Activated T-cell treated with anti-CD3 and anti-CD28 coated beads for 1 hour (primary cell): ENCODE data around the gene MAML2.

Experiments
- DNase-seq: peaks from one replicate; pipeline ENCODE4 v3.0.0-alpha.2; 2020; ENCODE audit warnings: low read depth

Gene MAML2

GRCh38 chr11:96318399-96318798, 24.6 kb downstream of the MAML2 start:
- no peak for DNase-seq

DNA sequence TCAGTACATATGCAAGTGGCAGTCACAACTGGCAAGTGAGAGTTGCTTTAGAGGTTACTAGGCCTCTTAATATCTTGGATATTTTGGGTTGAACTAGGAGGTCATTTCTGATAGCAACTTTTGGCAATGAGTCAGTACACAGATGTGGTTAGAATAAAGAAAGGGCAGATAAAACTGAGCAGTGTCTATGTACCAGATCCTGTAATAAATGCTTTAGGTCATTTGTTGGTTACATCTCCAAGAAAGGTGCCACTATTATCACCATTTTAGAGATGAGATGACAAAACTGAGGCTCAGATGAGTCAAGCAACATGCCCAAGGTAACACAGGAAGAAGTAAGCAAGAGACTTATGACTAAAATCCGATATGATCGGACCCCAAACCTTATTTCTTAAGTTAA, 25.0 kb downstream of the MAML2 start:
- DNase-seq, result no peak

- DNase-seq, result no peak
Measured at GRCh38 chr11:96317571-96317970, 25.4 kb downstream of the MAML2 start.

GRCh38 chr11:96316869-96317268, 26.1 kb downstream of the MAML2 start:
- no peak for DNase-seq

GRCh38 chr11:96315476-96315875, 27.5 kb downstream of the MAML2 start:
- DNase-seq, result no peak

DNA sequence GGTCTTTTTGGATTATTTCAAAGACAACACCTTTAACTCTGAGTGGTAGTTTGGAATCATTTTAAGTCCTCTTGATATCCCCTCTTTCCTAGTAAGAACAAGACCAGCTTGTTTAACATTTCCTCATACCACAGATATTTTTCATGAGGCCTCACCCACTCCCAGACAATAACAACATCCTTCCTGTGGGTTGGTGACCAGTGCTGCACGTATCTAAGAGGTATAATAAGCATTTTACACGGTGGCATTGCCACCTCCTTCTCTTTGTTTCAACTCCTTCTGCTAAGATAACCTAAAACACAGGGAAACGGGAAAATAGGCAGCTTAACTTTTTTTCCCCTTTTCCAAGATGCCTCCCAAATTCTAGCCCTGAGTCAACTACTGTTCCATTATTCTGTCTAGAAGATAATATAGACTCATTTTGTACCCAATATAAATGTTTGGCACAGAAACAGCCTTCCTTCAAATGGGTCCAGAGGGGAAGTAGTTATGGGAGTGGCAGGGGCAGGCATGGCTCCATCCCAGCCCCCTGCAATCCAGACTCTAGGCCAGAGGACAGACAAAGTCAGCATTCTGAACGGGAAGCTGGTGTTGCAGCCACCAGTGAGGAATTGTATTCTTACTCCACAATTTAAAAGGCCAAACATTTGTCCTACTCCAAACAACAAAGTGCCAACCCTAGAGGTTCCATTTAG, 28.5 kb downstream of the MAML2 start:
- DNase-seq, result no peak

GRCh38 chr11:96313163-96313562, 29.8 kb downstream of the MAML2 start:
- no peak for DNase-seq

DNA sequence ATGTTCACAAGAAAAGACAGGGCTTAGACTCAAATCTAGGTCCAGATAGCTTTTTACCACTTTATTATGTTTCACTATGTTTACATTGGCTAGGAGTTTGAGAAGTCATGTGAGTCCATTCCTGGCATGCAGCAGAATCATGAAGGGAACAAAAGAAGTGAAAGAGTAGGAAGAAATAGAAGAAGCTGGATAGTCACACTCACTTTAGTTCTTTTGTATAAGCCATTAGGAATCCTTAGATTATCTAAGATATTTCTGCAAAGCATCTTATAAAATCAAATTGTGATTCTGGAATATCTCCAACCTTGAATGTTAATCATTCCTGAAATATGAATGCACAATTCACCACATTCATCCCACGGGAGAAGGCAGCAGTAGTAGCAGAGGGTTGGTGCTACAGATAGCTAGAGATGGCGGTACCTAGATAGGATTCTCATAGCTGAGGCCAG, 31.9 kb downstream of the MAML2 start:
- no peak for DNase-seq

GRCh38 chr11:96310236-96310635, 32.8 kb downstream of the MAML2 start:
- no peak for DNase-seq

DNA sequence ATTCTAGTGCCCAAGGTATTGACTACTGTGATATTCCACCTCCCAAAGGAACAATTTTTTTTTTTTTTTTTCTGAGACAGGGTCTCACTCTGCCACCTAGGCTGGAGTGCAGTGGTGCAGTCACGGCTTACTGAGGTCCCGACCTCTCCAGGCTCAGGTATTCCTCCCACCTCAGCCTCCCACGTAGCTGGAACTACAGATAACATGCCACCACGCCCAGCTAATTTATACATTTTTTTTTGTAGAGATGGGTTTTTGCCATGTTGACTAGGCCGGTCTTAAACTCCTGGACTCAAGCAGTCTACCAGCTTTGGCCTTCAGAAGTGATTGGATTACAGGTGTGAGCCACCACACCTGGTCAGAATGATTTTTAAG, 33.4 kb downstream of the MAML2 start:
- no peak for DNase-seq

GRCh38 chr11:96309016-96309642, 33.9 kb downstream of the MAML2 start:
- DNase-seq, result no peak

- no peak for DNase-seq
Measured at GRCh38 chr11:96307776-96308140, 35.2 kb downstream of the MAML2 start.

GRCh38 chr11:96306933-96307775, 35.8 kb downstream of the MAML2 start:
- no peak for DNase-seq

DNA sequence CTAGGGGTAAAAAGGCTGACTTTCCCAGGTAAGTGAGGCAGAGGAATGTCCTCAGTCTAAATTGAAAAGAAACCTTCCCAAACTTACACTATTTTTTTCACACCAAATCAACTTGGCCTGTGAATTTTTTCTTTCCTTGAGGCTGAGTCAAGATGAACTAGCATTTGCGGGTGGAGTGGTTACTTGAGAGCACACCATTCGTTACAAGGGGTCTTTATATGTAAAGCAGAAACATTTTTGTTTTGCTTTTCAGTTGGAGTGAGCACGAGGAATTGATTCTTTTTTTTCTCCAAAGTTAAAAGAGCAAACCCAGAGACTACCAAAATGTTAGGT, 36.4 kb downstream of the MAML2 start:
- no peak for DNase-seq

GRCh38 chr11:96306071-96306470, 36.9 kb downstream of the MAML2 start:
- DNase-seq, result no peak

DNA sequence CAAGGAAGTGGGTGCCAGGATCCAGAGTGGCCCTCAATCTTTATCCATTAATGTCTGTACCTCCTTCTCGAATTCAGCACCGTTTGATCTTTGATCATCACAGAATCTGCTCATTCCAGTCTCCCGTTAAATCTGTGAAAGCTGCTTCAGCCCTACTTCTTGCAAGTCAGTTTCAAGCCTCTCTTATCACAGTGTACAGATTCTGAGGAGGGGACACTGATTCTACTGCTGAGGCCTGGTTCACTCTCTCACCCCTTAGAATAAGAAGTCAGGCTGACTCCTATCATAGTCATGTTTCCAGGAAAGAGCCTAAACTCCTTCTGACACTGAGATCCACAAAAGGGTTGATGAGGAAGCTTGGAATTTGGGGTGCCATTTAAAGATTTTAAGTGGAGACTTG, 39.0 kb downstream of the MAML2 start:
- DNase-seq, result no peak

GRCh38 chr11:96303064-96303463, 39.9 kb downstream of the MAML2 start:
- DNase-seq, result no peak

DNA sequence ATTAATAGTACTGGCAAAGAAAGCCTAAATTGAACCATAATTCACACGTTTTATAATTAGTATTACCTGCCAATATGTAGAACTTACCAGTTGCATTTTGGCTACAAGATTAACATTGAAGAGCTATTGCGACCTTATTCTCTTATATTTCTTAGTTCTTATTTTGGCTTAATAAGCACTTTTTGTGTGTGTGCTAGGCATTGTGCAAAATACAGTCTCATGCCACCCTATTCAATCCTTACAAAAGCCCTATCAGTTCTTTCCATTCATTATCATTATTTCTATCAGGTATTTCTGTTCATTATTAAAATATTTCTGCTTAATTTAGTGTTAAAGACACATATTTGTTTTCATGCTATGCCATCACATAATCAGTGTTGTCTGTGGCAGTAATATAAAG, 41.2 kb downstream of the MAML2 start:
- DNase-seq, result no peak

DNA sequence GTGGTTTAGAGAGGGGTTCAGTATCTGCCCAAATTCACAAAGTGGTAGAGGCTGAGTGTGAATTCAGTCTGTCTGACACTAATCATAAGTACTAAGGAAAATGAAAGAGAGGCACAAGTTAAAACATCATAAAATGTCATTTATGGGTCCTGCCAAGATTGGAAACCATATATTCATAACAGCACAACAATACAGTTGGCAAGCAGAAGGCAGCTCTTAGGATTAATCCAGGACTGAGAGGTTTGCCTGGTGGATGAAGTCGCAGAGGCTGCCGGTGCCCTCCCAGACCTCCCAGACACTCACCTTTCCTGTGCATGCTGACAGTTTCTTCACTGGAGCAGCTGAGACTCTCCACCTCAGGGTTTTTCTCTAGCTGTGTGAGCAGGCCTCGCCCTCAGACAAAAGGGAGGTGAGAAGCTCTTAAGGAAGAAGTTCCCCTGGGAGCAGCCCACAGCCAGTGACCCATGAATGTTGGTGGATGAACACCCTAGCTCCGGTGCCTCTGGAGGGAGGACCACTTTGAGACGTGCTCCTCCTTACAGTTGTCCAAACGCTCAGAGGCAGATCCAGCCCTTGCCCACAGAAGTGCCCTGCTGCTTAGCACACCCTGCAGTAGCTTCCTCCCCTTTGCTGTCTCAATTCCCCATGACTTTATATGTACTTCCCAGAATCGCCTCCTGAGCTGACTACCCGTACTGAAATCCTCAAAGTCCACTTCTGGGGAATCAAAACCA, 43.7 kb downstream of the MAML2 start:
- DNase-seq, result no peak

DNA sequence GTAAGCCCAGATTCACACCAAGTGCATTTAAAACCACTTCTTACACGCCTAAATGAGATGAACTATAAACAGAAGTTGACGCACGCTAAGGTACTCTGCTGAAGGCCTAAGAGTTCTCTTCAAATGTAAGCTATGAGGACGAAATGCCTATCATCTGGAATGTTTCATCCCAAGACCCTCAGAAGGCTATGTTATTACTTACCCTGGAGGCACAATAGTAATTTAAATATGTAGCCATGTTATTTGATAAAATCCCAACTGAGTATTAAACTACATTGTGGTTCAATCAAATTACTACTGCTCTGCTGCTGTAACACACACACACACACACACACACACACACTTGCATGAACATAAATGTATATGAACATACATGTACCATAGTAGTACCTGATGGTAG, 47.6 kb downstream of the MAML2 start:
- DNase-seq, result no peak

DNA sequence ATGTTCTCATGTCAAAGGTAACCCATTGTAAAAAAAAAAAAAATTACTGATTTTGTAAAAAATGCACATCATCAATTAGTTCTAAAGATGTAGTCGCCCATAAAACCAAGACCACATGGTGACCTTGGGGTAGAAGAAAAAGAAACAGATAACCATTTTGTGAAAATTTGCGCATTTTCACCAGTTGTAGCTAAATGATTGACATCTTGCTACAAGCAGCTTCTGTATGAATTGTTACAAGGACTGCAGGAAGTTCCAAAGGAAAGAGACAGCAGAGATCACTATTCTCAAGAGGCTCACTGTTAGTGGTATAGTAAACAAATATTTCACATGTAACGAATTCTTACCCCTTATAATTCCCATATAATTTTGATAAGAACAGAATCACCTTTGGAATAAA, 48.7 kb downstream of the MAML2 start:
- DNase-seq, result no peak

- DNase-seq, result no peak
Measured at GRCh38 chr11:96293598-96294021, 49.4 kb downstream of the MAML2 start.

DNA sequence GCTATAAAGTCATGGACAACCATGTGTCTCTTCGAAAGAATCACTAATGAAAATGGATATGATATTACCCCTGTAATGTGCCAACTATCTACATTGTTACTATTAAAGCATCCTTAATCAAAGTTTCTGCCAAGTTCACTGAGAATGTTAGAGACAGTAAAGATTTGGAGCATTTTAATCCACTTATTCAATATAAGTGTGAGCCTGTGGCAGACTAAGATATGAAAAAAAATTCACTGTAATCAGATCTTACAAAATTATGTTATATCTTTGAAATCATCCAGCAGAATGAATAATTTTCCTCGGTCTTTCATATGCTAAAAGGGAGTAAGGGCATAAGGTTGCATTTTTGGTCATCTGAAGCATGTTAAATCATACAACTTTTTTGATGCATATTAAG, 49.9 kb downstream of the MAML2 start:
- no peak for DNase-seq
